TTC549 (cell line): ENCODE results near the gene SUCLG2.
"Not testable (repeated sequence)": the region's sequence is repeated elsewhere in the genome, so short reads cannot be mapped to it uniquely, and the experiment has no call there.

ENCODE experiments used
- FAIRE-seq: peaks from 2 replicates; lab custom pipeline; 2012; peaks lifted over from hg19 to GRCh38; lab: Jason Lieb, UNC

Gene SUCLG2

GRCh38 chr3:67608034-67608433 lies 46.4 kb downstream of the SUCLG2 start:
- no peak for FAIRE-seq

- FAIRE-seq, result no peak
Measured at GRCh38 chr3:67605377-67605776, 49.0 kb downstream of the SUCLG2 start.

GRCh38 chr3:67602816-67603215 lies 51.6 kb downstream of the SUCLG2 start:
- no peak for FAIRE-seq

DNA sequence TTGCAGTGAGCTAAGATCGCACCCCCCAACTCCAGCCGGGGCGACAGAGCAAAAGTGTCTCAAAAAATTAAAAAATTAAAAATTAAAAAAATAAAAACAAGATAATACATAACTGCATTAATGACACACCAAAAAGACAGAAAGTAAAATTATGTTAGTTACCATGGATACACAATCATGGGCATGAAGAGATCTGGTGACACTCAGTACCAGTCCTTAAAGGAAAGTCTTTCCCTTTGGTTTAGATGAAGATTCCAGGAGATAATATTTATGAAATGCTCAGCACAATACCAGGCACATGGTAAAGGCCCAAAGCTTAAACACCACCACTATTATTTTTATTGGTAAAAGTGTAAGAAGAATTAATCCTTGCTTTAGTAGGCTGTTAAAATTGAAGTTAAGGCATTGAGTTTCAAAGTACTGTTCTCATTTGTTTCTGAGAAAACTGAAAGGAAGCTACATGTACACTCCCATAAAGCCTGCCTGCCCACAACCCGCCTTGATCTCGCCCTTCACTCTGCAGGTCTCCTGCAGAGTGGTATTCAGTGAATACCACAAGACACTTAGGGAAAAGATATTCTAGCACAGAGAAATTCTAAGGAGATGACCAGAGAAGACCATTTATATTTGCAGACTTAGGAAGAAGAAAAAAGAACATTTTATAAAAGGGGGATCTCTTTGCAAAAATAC lies 52.3 kb downstream of the SUCLG2 start:
- no peak for FAIRE-seq

- no peak for FAIRE-seq
Measured at GRCh38 chr3:67601385-67601784, 53.0 kb downstream of the SUCLG2 start.

- FAIRE-seq, result no peak
Measured at GRCh38 chr3:67599821-67600220, 54.6 kb downstream of the SUCLG2 start.

DNA sequence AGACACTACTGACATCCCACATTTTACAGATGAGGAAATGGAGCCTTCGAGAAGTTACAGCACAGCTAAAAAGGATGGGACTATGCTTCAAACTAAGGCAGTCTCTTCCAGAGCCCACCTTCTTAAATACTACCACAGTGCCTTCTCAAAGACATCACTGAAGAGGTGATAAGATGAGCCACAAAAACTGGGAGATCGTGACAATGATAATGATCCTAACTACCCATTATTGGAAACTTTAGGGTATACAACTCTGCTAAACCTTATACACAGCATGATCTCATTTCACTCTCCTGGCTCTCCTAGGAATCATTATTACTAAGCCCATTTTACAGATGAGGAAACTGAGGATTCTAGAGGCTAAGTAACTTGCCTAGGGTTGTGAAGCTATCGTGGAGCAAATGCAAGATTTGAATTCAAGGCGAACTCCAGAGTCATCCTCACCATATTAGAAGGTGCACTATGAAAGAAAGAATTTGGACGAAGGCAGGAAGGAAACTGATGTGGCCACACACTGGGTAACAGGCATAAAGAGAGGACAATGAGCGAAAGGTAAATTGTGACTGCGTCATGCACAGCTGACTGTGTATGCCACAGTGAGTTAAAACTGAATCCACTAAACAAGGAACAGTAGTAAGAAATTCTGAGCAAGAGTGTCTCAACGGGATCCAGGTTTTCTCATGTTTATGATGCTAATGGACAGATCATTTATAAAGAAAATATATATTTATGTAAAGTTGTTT lies 55.4 kb downstream of the SUCLG2 start:
- FAIRE-seq, result no peak

- no peak for FAIRE-seq
Measured at GRCh38 chr3:67595424-67595823, 59.0 kb downstream of the SUCLG2 start.

DNA sequence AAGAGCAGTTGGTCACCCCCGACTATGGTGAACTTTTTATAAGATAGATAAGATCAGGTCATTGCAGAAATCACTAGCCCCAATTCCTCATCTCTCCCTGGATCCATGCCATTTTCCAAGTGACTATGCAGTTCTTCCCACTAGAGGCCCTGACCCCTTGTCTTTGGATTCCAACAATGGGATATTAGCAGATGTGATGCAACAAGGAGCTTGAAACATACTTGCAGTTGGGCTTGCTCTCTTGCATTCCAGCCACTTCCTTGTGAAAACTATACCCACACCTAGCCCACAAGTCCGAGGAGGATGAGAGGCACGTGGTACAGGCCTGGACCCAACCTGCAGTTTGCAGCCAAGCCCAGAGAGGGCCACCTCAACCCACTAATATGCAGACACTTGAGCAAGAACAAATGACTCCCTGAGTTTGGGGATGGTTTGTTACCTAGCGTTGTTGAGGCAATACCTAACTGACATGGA lies 60.6 kb downstream of the SUCLG2 start:
- no peak for FAIRE-seq

GRCh38 chr3:67592057-67592456 lies 62.4 kb downstream of the SUCLG2 start:
- FAIRE-seq, result no peak

DNA sequence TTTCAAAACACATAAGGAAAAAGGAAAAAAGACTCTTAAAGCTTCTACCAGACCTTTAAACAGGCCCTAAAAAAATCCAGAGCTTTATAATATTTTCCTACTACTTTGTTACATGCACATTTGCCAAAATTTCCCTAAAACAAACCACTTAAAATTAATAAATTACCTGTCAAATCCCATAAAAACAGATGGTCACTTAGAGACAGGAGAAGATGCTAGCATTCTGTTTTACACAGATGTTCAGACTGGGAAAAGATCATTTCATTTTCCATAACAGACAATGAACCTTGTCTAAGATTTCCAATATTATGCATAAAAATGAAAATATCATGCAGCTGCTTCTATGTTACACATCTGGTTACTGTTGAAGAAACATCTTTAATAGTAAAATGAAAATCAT lies 66.6 kb downstream of the SUCLG2 start:
- FAIRE-seq, result no peak

GRCh38 chr3:67587301-67587700 lies 67.1 kb downstream of the SUCLG2 start:
- FAIRE-seq, result no peak

DNA sequence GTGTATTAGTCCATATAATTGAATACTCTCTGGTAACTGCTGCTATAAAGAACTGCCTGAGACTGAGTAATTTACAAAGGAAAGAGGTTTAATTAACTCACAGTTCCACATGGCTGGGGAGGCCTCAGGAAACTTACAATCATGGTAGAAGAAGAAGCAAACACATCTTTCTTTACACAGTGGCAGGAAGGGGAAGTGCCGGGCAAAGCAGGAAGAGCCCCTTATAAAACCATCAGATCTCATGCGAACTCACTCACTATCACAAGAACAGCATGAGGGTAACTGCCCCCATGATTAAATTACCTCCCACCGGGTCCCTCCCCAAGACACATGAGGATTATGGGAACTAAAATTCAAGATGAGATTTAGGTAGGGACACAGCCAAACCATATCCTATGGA lies 69.8 kb downstream of the SUCLG2 start:
- not testable (repeated sequence) for FAIRE-seq

DNA sequence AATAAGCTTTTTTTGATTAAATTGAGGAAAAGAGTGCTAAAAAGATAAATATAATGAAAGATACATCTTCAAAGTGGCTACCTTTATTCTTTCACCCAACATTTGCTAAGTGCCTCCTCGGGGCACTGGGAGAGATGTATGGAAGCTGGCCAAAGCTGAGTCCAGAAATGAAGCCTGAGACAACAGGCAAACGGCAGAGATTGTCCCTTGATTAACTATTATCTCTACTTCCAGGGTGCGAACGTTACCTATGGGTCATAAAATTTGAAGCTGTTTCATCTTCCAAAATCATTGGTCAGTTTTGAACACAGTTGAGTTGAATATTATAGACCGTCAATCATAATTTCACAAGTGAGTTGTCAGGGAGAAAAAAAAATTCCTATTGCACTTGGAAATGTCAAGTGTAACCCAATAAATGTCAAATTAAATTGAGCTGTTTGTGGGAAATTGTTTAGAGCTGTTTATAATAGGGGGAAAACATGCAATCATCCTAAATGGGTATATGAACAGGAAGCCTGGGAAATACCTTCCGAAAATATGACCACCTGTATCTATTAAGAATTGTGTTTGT lies 73.9 kb downstream of the SUCLG2 start:
- no peak for FAIRE-seq

DNA sequence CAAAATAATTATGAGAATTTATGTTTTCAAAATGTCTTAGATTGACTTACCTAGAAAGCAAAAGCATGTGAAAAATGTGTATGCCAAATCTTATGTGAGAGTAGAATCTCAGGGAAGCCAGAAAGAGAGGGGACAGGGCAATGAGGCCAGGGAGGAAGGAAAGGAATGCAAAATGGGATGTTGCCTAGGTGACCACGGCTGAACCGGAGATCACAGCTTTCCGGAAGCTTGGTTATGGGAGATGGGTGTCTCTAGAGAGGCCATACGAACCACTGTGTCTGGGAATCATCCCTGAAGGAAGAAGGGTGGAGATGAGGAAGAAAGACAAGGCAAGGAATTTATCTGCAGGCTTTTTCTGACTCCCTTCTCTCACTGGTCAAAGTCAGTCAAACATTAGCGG lies 76.0 kb downstream of the SUCLG2 start:
- no peak for FAIRE-seq

GRCh38 chr3:67576441-67576840 lies 78.0 kb downstream of the SUCLG2 start:
- no peak for FAIRE-seq

- FAIRE-seq, result no peak
Measured at GRCh38 chr3:67569324-67569723, 85.1 kb downstream of the SUCLG2 start.

- FAIRE-seq, result no peak
Measured at GRCh38 chr3:67567893-67568292, 86.5 kb downstream of the SUCLG2 start.

- no peak for FAIRE-seq
Measured at GRCh38 chr3:67564973-67565372, 89.4 kb downstream of the SUCLG2 start.

- FAIRE-seq, result no peak
Measured at GRCh38 chr3:67564008-67564407, 90.4 kb downstream of the SUCLG2 start.

- no peak for FAIRE-seq
Measured at GRCh38 chr3:67561667-67562394, 92.6 kb downstream of the SUCLG2 start.

- no peak for FAIRE-seq
Measured at GRCh38 chr3:67561266-67561665, 93.1 kb downstream of the SUCLG2 start.
